Measurements from ENCODE around the gene SLC22A23.

GRCh38 chr6:3425574-3425973, 31.3 kb downstream of the SLC22A23 start:
- TF ChIP-seq CTCF (IDR thresholded peaks at IDR 0.05; ENCODE audit: low read length) (no peak), EZH2 (optimal IDR thresholded peaks at IDR 0.05; ENCODE audit: low read depth, low read length) (no peak)

Measured in MM.1S (cell line).